NCI-H2081 treated with DMSO at 0.1 percent for 48 hours (cell line): ENCODE results near the gene PCDHGC4.

Experiments used
- DNase-seq: peaks from one replicate; lab custom pipeline; 2025; lab: John Stamatoyannopoulos, UW

Gene PCDHGC4

GRCh38 chr5:141512390-141512910 lies 27.6 kb downstream of the PCDHGC4 start:
- no peak for DNase-seq

- no peak for DNase-seq
Measured at GRCh38 chr5:141512911-141513626, 28.2 kb downstream of the PCDHGC4 start.

- DNase-seq: no peak
Measured at GRCh38 chr5:141513627-141514329, 28.9 kb downstream of the PCDHGC4 start.

GRCh38 chr5:141514330-141515133 lies 29.7 kb downstream of the PCDHGC4 start:
- DNase-seq: no peak

- DNase-seq: no peak
Measured at GRCh38 chr5:141515141-141515540, 30.3 kb downstream of the PCDHGC4 start.

- DNase-seq: no peak
Measured at GRCh38 chr5:141515946-141516671, 31.3 kb downstream of the PCDHGC4 start.

- no peak for DNase-seq
Measured at GRCh38 chr5:141516672-141517025, 31.8 kb downstream of the PCDHGC4 start.

GRCh38 chr5:141517312-141517711 lies 32.5 kb downstream of the PCDHGC4 start:
- no peak for DNase-seq

- no peak for DNase-seq
Measured at GRCh38 chr5:141517880-141518617, 33.2 kb downstream of the PCDHGC4 start.

GRCh38 chr5:141518618-141519015 lies 33.8 kb downstream of the PCDHGC4 start:
- DNase-seq: no peak

GRCh38 chr5:141519605-141520565 lies 35.1 kb downstream of the PCDHGC4 start:
- DNase-seq: no peak

- no peak for DNase-seq
Measured at GRCh38 chr5:141521244-141521781, 36.5 kb downstream of the PCDHGC4 start.

- no peak for DNase-seq
Measured at GRCh38 chr5:141522301-141522700, 37.5 kb downstream of the PCDHGC4 start.

- DNase-seq: no peak
Measured at GRCh38 chr5:141523991-141524390, 39.2 kb downstream of the PCDHGC4 start.

GRCh38 chr5:141524604-141525597 lies 40.1 kb downstream of the PCDHGC4 start:
- no peak for DNase-seq

- no peak for DNase-seq
Measured at GRCh38 chr5:141525653-141526052, 40.8 kb downstream of the PCDHGC4 start.

- DNase-seq: no peak
Measured at GRCh38 chr5:141527426-141527825, 42.6 kb downstream of the PCDHGC4 start.

GRCh38 chr5:141528291-141528984 lies 43.6 kb downstream of the PCDHGC4 start:
- no peak for DNase-seq
